ENCODE results near the gene NKG7. TPM values are rescaled to one million over a fixed set of nuclear protein-coding genes. Genes with fewer than 3 reads are reported as not detected.
A peak's percentile ranks its signal among the peaks of the same experiment; 100 is the strongest.

Gene NKG7
- total and polyA plus RNA-seq, 9 donors = 0.80 to 3.9 (median 2.1) TPM

DNA sequence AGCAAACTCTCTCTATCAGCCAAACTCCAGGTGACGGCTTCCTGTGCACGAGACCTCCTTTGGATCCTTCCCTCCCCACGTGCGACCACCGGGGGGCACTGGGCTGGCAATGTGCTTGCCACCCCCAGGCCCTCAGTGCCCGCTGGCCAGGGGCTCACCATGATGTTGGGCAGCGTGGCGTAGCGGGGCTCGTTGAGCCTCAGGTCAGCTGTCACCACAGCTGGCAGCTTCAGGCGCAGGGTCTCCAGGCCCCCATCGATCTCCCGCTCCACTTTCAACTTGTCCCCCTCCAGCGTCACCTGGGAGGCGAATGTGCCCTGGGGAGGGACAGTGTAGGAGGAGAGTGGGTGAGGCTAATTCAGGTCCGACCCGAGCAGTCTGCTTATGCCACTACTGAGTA, 25.7 kb downstream of the NKG7 start:
- Histone ChIP-seq H3K27ac (ENCODE audit: low read length) (no peak overlapping the region), H3K4me3 (ENCODE audit: low read length) (no peak overlapping the region), H3K4me1 (ENCODE audit: control insufficient read depth, insufficient read depth, low read length) (no peaks in the 10 kb centered on the region), H3K9me3 (replicated peaks; ENCODE audit: control insufficient read depth, low read depth, low read length) (no peaks in the 10 kb centered on the region), H3K27me3 (ENCODE audit: control insufficient read depth, insufficient read depth, low read length) (peaks cover 4% of the 10 kb centered on the region), H3K36me3 (ENCODE audit: control insufficient read depth, insufficient read depth, low read length) (peaks cover 37% of the 10 kb centered on the region)
- no peak for DNase-seq
- WGBS (ENCODE audit: insufficient coverage) = 82% methylated on average over 13 of the region's 17 CpGs

DNA sequence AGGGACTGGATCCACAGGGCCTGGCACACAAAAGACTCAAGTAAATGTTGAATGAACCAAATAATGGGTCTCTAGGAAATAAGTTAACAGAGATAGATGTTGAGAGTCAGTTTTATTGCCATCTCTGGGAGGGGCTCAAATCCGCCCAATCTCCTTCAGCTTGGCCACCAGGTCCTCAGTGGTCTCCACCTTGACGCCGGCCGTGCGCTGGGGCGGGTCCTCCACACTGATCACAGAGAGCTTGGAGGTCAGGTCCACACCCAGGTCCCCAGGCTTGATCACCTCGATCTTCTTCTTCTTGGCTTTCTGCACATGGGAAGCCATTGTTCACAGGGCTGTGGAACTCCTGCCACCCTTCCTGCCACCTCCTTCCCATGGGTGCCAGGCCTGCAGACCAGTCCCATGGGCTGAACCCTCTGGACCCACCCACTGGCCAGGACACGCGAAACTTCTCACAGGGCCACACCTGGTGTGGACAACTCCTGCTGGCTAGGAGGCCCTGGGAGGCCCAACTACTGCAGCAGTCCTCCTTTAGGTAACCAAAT, 27.3 kb downstream of the NKG7 start:
- H3K4me1 ChIP-seq (ENCODE audit: control insufficient read depth, insufficient read depth, low read length) = peaks cover 4% of the 10 kb centered on the region
- peaks cover 24% of the 10 kb centered on the region for H3K36me3 ChIP-seq (ENCODE audit: control insufficient read depth, insufficient read depth, low read length)

DNA sequence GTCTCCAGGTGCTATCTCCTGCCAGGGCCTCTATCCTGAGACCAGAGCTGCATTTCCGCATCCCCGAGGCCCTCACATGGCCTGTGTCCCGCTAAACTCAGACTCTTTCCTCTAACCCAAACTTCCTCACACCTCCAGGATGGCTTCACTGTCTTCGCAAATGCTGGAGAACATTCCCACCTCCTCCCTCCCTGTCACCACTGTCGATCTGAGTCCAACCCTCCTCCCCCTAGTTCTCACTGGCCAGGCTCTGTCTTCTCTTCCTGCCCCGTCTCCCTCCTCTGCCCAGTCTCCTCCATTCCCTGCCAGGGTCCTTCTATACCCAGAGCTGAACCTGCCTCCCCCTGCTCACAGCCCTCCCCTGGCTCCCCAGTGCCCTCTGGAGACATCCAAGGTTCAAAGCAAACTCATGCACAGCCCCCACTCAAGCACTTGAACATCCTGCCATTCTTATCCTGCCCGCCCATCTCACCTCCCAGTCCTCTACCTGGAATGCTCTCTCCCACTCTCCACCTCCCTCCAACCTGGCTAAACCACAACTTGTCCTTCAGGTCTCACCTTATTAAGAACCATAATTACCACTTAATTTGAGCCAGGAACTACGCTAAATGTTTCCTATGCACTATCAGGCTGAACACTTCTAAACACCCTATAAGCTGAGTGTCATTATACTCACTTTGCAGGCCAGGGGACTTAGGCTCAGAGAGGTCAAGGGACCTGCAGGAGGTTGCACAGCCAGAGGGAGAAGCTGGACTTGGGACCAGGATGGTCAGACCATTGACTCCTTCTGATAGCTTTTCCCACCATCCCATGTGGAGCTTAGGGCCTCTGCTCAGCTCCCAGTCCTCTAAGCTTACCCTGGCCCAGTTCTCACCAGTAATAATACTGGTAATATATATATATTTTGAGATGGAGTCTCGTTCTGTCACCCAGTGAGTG, 29.6 kb downstream of the NKG7 start:
- peaks cover 21% of the 10 kb centered on the region for H3K27me3 ChIP-seq (ENCODE audit: control insufficient read depth, insufficient read depth, low read length)
- peaks cover 17% of the 10 kb centered on the region for H3K4me1 ChIP-seq (ENCODE audit: control insufficient read depth, insufficient read depth, low read length)
- 22% methylated on average over 7 of the region's 9 CpGs for WGBS (ENCODE audit: insufficient coverage)

More for the DNA sequence above, 27.3 kb downstream of the NKG7 start:
- Histone ChIP-seq H3K4me3 (ENCODE audit: low read length) (no peak overlapping the region), H3K27me3 (ENCODE audit: control insufficient read depth, insufficient read depth, low read length) (peaks cover 14% of the 10 kb centered on the region), H3K9me3 (replicated peaks; ENCODE audit: control insufficient read depth, low read depth, low read length) (no peaks in the 10 kb centered on the region), H3K27ac (ENCODE audit: low read length) (no peak overlapping the region)
- 93% methylated on average over 6 of the region's 9 CpGs for WGBS (ENCODE audit: insufficient coverage)
- no peak for DNase-seq

DNA sequence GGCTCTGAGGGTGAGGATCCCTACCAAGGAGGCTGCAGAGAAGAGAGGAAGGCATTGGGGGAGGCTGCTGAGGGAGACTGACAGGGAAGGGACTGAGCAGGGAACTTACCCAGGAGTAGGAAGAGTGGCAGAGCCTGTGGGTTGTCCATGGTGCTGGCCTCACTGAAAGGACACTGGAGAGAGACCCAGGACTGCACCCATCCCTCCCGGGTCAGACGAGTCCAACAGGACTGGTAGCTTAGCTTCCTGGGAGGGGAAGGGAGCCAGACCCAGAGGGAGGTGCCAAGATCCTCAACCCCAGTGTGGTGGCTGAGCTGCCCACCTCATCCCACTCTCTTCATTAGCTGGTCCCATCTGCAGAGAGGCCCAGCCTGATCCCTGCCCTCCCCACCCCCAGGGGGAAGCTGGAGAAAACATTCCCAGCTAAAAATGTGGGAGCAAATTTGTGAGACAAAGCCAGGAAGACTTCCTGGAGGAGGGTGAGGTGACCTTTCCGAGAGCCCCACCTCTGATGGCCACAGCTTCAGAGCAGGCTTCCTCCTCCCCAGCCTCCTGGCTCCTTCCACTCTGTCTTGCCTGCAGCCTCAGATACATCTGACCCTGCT, 30.4 kb downstream of the NKG7 start, which contains the start of gene VSIG10L:
VSIG10L (minus strand) TSS at position 164 of the 605 bp plus-strand sequence; CDS start at position 149, 15 bp downstream.
- H3K4me1 ChIP-seq (ENCODE audit: control insufficient read depth, insufficient read depth, low read length) = peaks cover 17% of the 10 kb centered on the region
- H3K27me3 ChIP-seq (ENCODE audit: control insufficient read depth, insufficient read depth, low read length) = peaks cover 21% of the 10 kb centered on the region
- H3K27ac ChIP-seq (ENCODE audit: low read length) = no peak within 1 kb of the TSS
- H3K9me3 ChIP-seq (replicated peaks; ENCODE audit: control insufficient read depth, low read depth, low read length) = no peaks in the 10 kb centered on the region
- WGBS (ENCODE audit: insufficient coverage) = 45% methylated on average over 3 of the region's 3 CpGs
- no peak for DNase-seq
- no peak within 1 kb of the TSS for H3K4me3 ChIP-seq (ENCODE audit: low read length)
- H3K36me3 ChIP-seq (ENCODE audit: control insufficient read depth, insufficient read depth, low read length) = peaks cover 16% of the 10 kb centered on the region

More for the DNA sequence above, 29.6 kb downstream of the NKG7 start:
- H3K4me3 ChIP-seq (ENCODE audit: low read length) = no peak overlapping the region
- DNase-seq = no peak
- H3K9me3 ChIP-seq (replicated peaks; ENCODE audit: control insufficient read depth, low read depth, low read length) = no peaks in the 10 kb centered on the region
- peaks cover 20% of the 10 kb centered on the region for H3K36me3 ChIP-seq (ENCODE audit: control insufficient read depth, insufficient read depth, low read length)
- no peak overlapping the region for H3K27ac ChIP-seq (ENCODE audit: low read length)

DNA sequence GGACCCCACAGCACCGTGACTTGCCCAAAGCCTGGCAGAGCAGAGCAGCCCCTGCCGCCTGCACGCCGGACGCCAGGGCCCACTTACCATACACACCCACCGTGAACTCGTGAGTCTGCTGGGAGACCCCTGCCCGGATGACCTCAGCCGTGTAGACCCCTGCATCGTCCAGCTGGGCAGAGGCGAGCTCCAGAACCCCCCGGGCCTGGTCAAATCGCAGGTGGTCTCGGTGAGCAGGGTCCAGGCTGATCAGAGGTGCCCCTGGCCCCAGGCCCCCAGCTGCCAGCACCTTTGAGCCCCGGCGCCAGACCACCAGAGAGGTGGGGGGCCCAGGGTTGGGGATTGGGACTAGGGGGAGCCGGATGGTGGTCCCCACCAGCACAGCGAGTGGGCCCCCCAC, 31.4 kb downstream of the NKG7 start:
- no peak overlapping the region for H3K4me3 ChIP-seq (ENCODE audit: low read length)
- H3K27me3 ChIP-seq (ENCODE audit: control insufficient read depth, insufficient read depth, low read length) = peaks cover 21% of the 10 kb centered on the region
- no peak overlapping the region for H3K27ac ChIP-seq (ENCODE audit: low read length)
- H3K36me3 ChIP-seq (ENCODE audit: control insufficient read depth, insufficient read depth, low read length) = peaks cover 6% of the 10 kb centered on the region
- peaks cover 17% of the 10 kb centered on the region for H3K4me1 ChIP-seq (ENCODE audit: control insufficient read depth, insufficient read depth, low read length)
- WGBS (ENCODE audit: insufficient coverage) = 82% methylated on average over 18 of the region's 18 CpGs
- no peak for DNase-seq
- H3K9me3 ChIP-seq (replicated peaks; ENCODE audit: control insufficient read depth, low read depth, low read length) = no peaks in the 10 kb centered on the region

DNA sequence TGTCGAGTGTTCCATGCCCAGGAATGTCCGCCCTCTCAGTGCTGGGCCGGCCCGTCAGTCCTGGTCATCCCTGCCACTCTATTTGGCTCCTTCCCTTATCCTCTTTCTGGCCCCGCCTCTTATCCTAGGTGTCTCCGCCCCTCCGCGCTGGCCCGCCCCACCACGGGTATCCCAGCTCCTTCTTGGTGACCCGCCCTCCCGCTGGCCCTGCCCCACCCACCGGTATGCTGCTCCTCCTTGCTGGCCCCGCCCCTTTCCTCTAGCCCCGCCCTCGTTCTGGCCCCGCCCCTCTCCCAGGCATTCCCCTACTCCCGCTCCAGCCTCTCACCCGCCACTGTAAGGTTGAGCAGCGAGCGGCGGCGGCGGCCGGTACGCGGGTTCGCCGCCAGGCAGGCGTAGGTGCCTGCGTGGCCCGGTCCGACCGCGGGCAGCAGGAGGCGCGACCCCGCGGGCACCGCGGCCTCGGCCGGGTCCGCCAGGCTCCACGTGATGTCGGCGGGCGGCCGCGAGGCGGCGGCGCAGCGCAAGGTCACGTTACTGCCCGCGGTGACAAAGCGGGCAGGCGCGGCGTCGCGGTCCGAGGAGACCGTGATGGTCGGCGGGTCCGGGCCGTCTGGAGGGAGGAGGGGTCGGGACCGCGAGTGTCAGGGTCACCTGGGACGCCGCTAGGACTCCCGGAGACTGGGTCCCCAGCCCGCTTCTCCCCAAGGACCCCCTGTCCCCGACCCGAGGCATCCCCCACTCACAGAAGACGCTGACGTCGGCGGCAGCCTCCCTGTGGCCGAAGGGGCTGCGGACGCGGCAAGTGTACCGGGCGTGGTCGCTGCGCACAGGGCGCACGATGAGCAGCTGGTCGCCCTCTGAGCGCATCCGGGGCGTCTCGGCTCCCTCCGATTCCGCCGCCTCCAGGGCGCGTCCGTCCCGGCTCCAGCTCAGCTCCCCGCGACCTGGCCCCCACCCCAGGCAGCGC, 32.5 kb downstream of the NKG7 start:
- peak overlapping the region; percentile 25 for H3K27ac ChIP-seq (ENCODE audit: low read length)
- DNase-seq = peak; percentile 94
- peaks cover 21% of the 10 kb centered on the region for H3K27me3 ChIP-seq (ENCODE audit: control insufficient read depth, insufficient read depth, low read length)
- H3K9me3 ChIP-seq (replicated peaks; ENCODE audit: control insufficient read depth, low read depth, low read length) = no peaks in the 10 kb centered on the region
- WGBS (ENCODE audit: insufficient coverage) = under 1% methylated on average over 94 of the region's 107 CpGs
- peaks cover 17% of the 10 kb centered on the region for H3K4me1 ChIP-seq (ENCODE audit: control insufficient read depth, insufficient read depth, low read length)
- H3K4me3 ChIP-seq (ENCODE audit: low read length) = peak overlapping the region; percentile 55
- H3K36me3 ChIP-seq (ENCODE audit: control insufficient read depth, insufficient read depth, low read length) = no peaks in the 10 kb centered on the region

DNA sequence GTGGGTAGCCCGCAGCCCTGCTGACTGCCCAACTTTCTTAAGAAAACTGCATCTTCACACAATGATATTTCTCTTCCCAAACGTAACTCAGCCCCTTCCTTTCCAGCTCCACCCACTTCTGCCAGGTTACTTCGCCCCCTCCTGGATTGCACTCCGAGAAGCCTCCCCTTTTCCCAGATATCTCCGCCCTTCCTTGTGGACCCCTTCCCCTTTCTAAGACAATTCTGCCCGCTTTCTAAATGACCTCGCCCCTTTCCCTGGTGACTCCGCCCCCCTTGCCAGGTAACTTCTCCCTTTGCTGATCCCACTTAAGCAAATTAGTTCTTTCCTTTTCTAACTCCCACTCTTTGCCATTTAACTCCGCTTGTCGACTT, 33.2 kb downstream of the NKG7 start:
- 0% methylated on average over 10 of the region's 10 CpGs for WGBS (ENCODE audit: insufficient coverage)
- Histone ChIP-seq H3K9me3 (replicated peaks; ENCODE audit: control insufficient read depth, low read depth, low read length) (no peaks in the 10 kb centered on the region), H3K27me3 (ENCODE audit: control insufficient read depth, insufficient read depth, low read length) (peaks cover 21% of the 10 kb centered on the region), H3K4me1 (ENCODE audit: control insufficient read depth, insufficient read depth, low read length) (peaks cover 17% of the 10 kb centered on the region), H3K4me3 (ENCODE audit: low read length) (peak overlapping the region; percentile 55), H3K27ac (ENCODE audit: low read length) (peak overlapping the region; percentile 25), H3K36me3 (ENCODE audit: control insufficient read depth, insufficient read depth, low read length) (no peaks in the 10 kb centered on the region)
- no peak for DNase-seq

DNA sequence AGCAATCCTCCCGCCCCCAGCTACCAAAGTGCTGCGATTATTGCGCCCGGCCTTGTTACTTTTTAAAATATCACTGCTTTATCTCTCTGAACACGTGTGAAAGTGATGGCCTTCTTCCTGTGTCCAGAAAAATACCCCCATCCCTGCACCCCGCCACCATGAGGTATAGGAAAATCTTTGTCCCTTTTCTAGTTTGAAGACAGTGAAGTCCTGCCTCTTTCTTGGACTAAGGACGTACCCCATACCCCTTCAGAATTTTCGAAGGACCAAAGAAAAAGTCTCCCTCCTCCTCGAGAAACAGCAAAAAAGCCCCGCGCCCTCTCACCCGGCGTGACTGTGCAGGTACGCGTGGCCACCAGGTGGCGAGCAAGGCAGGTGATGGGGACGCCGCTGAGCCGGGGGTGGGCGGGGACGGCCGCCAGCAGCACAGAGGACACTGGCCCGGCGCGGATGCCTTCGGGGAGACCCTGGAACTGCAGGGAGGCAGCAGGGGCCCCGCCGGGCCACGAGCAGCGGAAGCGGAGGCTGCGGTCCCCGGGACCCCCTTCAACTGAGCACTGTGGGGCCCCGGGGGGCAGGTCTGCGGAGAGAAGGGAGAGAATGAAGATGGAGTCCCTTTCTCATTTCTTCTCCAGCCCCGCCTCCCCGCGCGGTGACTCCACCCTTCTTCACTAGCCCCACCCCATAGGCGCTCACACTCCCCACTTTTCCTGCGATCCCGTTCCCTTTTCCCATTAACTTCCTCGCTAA, 33.7 kb downstream of the NKG7 start:
- DNase-seq = peak; percentile 84

More for the DNA sequence above, 33.7 kb downstream of the NKG7 start:
- H3K4me1 ChIP-seq (ENCODE audit: control insufficient read depth, insufficient read depth, low read length) = peaks cover 17% of the 10 kb centered on the region
- H3K27me3 ChIP-seq (ENCODE audit: control insufficient read depth, insufficient read depth, low read length) = peaks cover 21% of the 10 kb centered on the region
- no peaks in the 10 kb centered on the region for H3K36me3 ChIP-seq (ENCODE audit: control insufficient read depth, insufficient read depth, low read length)
- WGBS (ENCODE audit: insufficient coverage) = 5% methylated on average over 38 of the region's 43 CpGs
- H3K27ac ChIP-seq (ENCODE audit: low read length) = peak overlapping the region; percentile 25
- peak overlapping the region; percentile 55 for H3K4me3 ChIP-seq (ENCODE audit: low read length)
- no peaks in the 10 kb centered on the region for H3K9me3 ChIP-seq (replicated peaks; ENCODE audit: control insufficient read depth, low read depth, low read length)

Measured in muscle of leg (tissue), 11 donors.